ENCODE measurements around the gene ATXN1. TPM values are rescaled to one million over a fixed set of nuclear protein-coding genes. Genes with fewer than 3 reads are reported as not detected.

The ATXN1 gene
- total RNA-seq, 1 experiment from 2014 or later = 27.0 TPM

DNA sequence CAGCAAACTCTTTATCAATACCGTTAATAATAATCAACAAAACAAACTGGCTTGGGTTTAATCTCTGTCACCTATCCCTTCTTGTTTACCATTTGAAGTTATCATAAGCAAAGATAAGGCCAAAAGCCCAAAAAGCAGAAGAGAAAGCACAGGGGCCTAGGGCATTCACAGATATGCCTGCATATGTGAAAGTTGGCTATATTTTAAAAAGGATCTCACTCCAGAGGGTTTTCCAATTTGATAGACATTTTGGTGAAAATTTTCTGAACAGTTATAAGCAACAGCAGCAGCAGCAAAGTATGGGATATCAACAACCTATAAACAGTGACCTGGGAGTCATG, 101.1 kb downstream of the ATXN1 start:
- ChIA-PET POLR2A (ENCODE audit: unreplicated experiment) (no interaction called here), CTCF (interaction anchor here (0.6 kb wide), 1 partner anchor 250 kb away, joined by 3 read pairs; no protein-coding TSS in a partner anchor)
- H2AFZ ChIP-seq (ENCODE audit: low read length) = no peak overlapping the region
- no TSS peak for BruUV-seq (replicated peaks)
- no peaks in the 10 kb centered on the region for H3K9me3 ChIP-seq (ENCODE audit: low read length)
- no peak overlapping the region for H3K9ac ChIP-seq (ENCODE audit: low read length)
- ATAC-seq = no peak
- no peak overlapping the region for H3K27ac ChIP-seq (ENCODE audit: low read length)
- H3K9me2 ChIP-seq (replicated peaks; ENCODE audit: low read length) = no peaks in the 10 kb centered on the region
- H3K36me3 ChIP-seq (ENCODE audit: low read depth, low read length) = peaks cover 8% of the 10 kb centered on the region; the same call in 1 of the 2 replicates
- intact Hi-C loops (cut with micrococcal nuclease) = no loop called here
- H3K79me2 ChIP-seq (ENCODE audit: low read length) = no peaks in the 10 kb centered on the region
- DNase-seq = no peak
- TF ChIP-seq, protein P1, sequence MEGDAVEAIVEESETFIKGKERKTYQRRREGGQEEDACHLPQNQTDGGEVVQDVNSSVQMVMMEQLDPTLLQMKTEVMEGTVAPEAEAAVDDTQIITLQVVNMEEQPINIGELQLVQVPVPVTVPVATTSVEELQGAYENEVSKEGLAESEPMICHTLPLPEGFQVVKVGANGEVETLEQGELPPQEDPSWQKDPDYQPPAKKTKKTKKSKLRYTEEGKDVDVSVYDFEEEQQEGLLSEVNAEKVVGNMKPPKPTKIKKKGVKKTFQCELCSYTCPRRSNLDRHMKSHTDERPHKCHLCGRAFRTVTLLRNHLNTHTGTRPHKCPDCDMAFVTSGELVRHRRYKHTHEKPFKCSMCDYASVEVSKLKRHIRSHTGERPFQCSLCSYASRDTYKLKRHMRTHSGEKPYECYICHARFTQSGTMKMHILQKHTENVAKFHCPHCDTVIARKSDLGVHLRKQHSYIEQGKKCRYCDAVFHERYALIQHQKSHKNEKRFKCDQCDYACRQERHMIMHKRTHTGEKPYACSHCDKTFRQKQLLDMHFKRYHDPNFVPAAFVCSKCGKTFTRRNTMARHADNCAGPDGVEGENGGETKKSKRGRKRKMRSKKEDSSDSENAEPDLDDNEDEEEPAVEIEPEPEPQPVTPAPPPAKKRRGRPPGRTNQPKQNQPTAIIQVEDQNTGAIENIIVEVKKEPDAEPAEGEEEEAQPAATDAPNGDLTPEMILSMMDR (conservative IDR thresholded peaks at IDR 0.05; ENCODE audit: low read depth, low read length) = no peak
- no peak for TF ChIP-seq EZH2 (IDR thresholded peaks at IDR 0.05; ENCODE audit: low read length, unreplicated experiment)
- H3K4me1 ChIP-seq (ENCODE audit: insufficient read depth, low read length) = no peaks in the 10 kb centered on the region
- no peaks in the 10 kb centered on the region for H3K27me3 ChIP-seq (ENCODE audit: low read length)
- H4K20me1 ChIP-seq (ENCODE audit: low read length) = no peaks in the 10 kb centered on the region
- H3K4me2 ChIP-seq (ENCODE audit: low read length) = no peak overlapping the region
- no peaks in the 10 kb centered on the region for H3F3A ChIP-seq (ENCODE audit: low read length, unreplicated experiment)
- no peak overlapping the region for H3K4me3 ChIP-seq (ENCODE audit: low read length)

DNA sequence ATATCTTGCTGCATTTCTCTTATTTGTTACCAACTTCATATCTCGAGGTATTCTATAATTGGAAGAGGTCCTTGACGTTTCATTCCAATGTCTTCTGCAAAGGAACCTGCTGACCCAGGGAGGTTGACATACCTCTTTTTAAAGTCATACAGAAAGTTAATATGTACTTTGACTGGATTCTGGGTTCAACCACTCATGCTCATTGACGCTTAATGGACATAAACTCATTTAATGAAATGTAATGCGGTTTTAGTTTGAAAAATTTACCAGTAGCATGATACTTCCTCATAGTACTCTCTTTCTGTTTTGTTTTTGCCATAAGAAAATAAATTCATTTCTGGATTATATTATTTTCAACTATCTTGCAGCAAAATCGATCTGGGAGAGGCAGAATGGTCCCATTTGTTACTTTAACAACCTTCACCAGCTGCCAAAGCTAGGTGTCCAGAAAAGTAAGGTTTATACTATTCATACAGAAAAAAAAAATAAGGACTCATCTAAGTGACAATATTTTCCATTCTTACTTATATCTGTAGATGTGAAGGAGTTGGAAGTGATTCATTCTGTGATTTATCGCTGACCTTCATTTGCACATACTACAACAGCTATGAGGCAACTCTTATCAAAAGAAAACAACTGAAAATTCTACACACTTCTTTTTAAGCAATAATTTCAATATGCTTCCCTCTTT, 101.6 kb downstream of the ATXN1 start:
- DNase-seq (no peak), ATAC-seq (no peak)
- no peak overlapping the region for H3K9ac ChIP-seq (ENCODE audit: low read length)
- BruUV-seq (replicated peaks) = no TSS peak
- no peak overlapping the region for H3K4me3 ChIP-seq (ENCODE audit: low read length)
- no peaks in the 10 kb centered on the region for H3K9me2 ChIP-seq (replicated peaks; ENCODE audit: low read length)
- ChIA-PET POLR2A (ENCODE audit: unreplicated experiment) (no interaction called here), CTCF (interaction anchor here (0.6 kb wide), 1 partner anchor 250 kb away, joined by 3 read pairs; no protein-coding TSS in a partner anchor)
- no peaks in the 10 kb centered on the region for H3K27me3 ChIP-seq (ENCODE audit: low read length)
- no peak overlapping the region for H3K27ac ChIP-seq (ENCODE audit: low read length)
- no peak overlapping the region for H3K4me2 ChIP-seq (ENCODE audit: low read length)
- no peaks in the 10 kb centered on the region for H3K9me3 ChIP-seq (ENCODE audit: low read length)
- H3K4me1 ChIP-seq (ENCODE audit: insufficient read depth, low read length) = no peaks in the 10 kb centered on the region
- H3K36me3 ChIP-seq (ENCODE audit: low read depth, low read length) = peaks cover 8% of the 10 kb centered on the region; the same call in 1 of the 2 replicates
- no peaks in the 10 kb centered on the region for H3F3A ChIP-seq (ENCODE audit: low read length, unreplicated experiment)
- H2AFZ ChIP-seq (ENCODE audit: low read length) = no peak overlapping the region
- no peaks in the 10 kb centered on the region for H4K20me1 ChIP-seq (ENCODE audit: low read length)
- intact Hi-C loops (cut with micrococcal nuclease) = no loop called here
- TF ChIP-seq, protein P1 (conservative IDR thresholded peaks at IDR 0.05; ENCODE audit: low read depth, low read length) = no peak
- TF ChIP-seq EZH2phosphoT487 (IDR thresholded peaks at IDR 0.05; ENCODE audit: borderline replicate concordance, low read length) (no peak), EZH2 (IDR thresholded peaks at IDR 0.05; ENCODE audit: low read length, unreplicated experiment) (no peak)
- no peaks in the 10 kb centered on the region for H3K79me2 ChIP-seq (ENCODE audit: low read length)

- H3K9me3 ChIP-seq (ENCODE audit: low read length) = no peaks in the 10 kb centered on the region
- H3K4me1 ChIP-seq (ENCODE audit: insufficient read depth, low read length) = no peaks in the 10 kb centered on the region
- POLR2A ChIA-PET (ENCODE audit: unreplicated experiment) = interaction anchor here (0.6 kb wide), 2 partner anchors 9 to 62 kb away, joined by 3 read pairs; no protein-coding TSS in a partner anchor
- no peak for ATAC-seq
- no peak overlapping the region for H3K9ac ChIP-seq (ENCODE audit: low read length)
- peaks cover 8% of the 10 kb centered on the region; the same call in 1 of the 2 replicates for H3K36me3 ChIP-seq (ENCODE audit: low read depth, low read length)
- CTCF ChIA-PET = no interaction called here
- H3K27ac ChIP-seq (ENCODE audit: low read length) = no peak overlapping the region
- H3F3A ChIP-seq (ENCODE audit: low read length, unreplicated experiment) = no peaks in the 10 kb centered on the region
- TF ChIP-seq, protein P1 (conservative IDR thresholded peaks at IDR 0.05; ENCODE audit: low read depth, low read length) = no peak
- TF ChIP-seq EZH2phosphoT487 (IDR thresholded peaks at IDR 0.05; ENCODE audit: borderline replicate concordance, low read length) (no peak), EZH2 (IDR thresholded peaks at IDR 0.05; ENCODE audit: low read length, unreplicated experiment) (no peak)
- H3K9me2 ChIP-seq (replicated peaks; ENCODE audit: low read length) = no peaks in the 10 kb centered on the region
- H4K20me1 ChIP-seq (ENCODE audit: low read length) = no peaks in the 10 kb centered on the region
- no peak overlapping the region for H2AFZ ChIP-seq (ENCODE audit: low read length)
- no TSS peak for BruUV-seq (replicated peaks)
- no peak for DNase-seq
- no peak overlapping the region for H3K4me2 ChIP-seq (ENCODE audit: low read length)
- H3K4me3 ChIP-seq (ENCODE audit: low read length) = no peak overlapping the region
- H3K27me3 ChIP-seq (ENCODE audit: low read length) = no peaks in the 10 kb centered on the region
- intact Hi-C loops (cut with micrococcal nuclease) = no loop called here
- no peaks in the 10 kb centered on the region for H3K79me2 ChIP-seq (ENCODE audit: low read length)
Measured at GRCh38 chr6:16658348-16659034, 102.8 kb downstream of the ATXN1 start.

All from PC-3 (cell line).